OCI-LY1 (cell line): Measurements from ENCODE around the gene PTPN14.

Experiments used
- CTCF ChIP-seq: fragments of 200-600 bp; sonication (generic), shearing (Covaris generic); IDR thresholded peaks from 2 replicates; pipeline ENCODE4 v1.5.1; 2017; ENCODE audit warnings: mild to moderate bottlenecking, antibody characterized with exemption, low read length, moderate library complexity, mixed read lengths
- EZH2 ChIP-seq: fragments of 200-600 bp; sonication (generic), shearing (Covaris generic); IDR thresholded peaks from 2 replicates; pipeline ENCODE4 v1.8.0; 2017; ENCODE audit warnings: borderline replicate concordance, mixed run types, mild to moderate bottlenecking, antibody characterized with exemption, low read length, moderate library complexity, mixed read lengths

- TF ChIP-seq CTCF (no peak), EZH2 (no peak)
Measured at GRCh38 chr1:214326406-214326805, 225.0 kb downstream of the PTPN14 start.
